Measurements from ENCODE around the gene ZBTB18.

ZBTB18 gene

GRCh38 chr1:244046907-244047611 is 4.0 kb upstream of the ZBTB18 start:
- peak; percentile 9 for ATAC-seq
- TF ChIP-seq ISL1 (CRISPR knock-in tag; IDR thresholded peaks at IDR 0.05) (no peak; the same call in 1 of the 2 replicates), ZC3H10 (CRISPR knock-in tag; IDR thresholded peaks at IDR 0.05) (peak; percentile 65; the same call in 1 of the 2 replicates), ESRRG (CRISPR knock-in tag; IDR thresholded peaks at IDR 0.05) (no peak), CSDC2 (CRISPR knock-in tag; IDR thresholded peaks at IDR 0.05) (no peak)

GRCh38 chr1:244047621-244048255 is 3.3 kb upstream of the ZBTB18 start:
- peak; percentile 36 for ATAC-seq
- peak; percentile 19 for TF ChIP-seq RARB (CRISPR knock-in tag; IDR thresholded peaks at IDR 0.05)
- TF ChIP-seq TOX (CRISPR knock-in tag; IDR thresholded peaks at IDR 0.05; ENCODE audit: borderline replicate concordance): 0 out of 2 replicates have a peak, but pooled peaks have one; percentile 20
- TF ChIP-seq CSDC2 (CRISPR knock-in tag; IDR thresholded peaks at IDR 0.05): no peak
- TF ChIP-seq ZNF565 (CRISPR knock-in tag; conservative IDR thresholded peaks at IDR 0.05; ENCODE audit: low read depth): no peak
- TF ChIP-seq ZNF70 (CRISPR knock-in tag; IDR thresholded peaks at IDR 0.05): no peak
- no peak for TF ChIP-seq ZNF8 (CRISPR knock-in tag; IDR thresholded peaks at IDR 0.05)
- TF ChIP-seq PATZ1 (CRISPR knock-in tag; IDR thresholded peaks at IDR 0.05; ENCODE audit: borderline replicate concordance): 0 out of 2 replicates have a peak, but pooled peaks have one; percentile 25
- TF ChIP-seq POU6F1 (CRISPR knock-in tag; IDR thresholded peaks at IDR 0.05; ENCODE audit: borderline replicate concordance, low read depth): peak; percentile 69; the same call in 1 of the 2 replicates

- ATAC-seq: peak; percentile 87
- TF ChIP-seq TSHZ2 (CRISPR knock-in tag; IDR thresholded peaks at IDR 0.05): no peak
- no peak for TF ChIP-seq ARNTL (CRISPR knock-in tag; IDR thresholded peaks at IDR 0.05; ENCODE audit: borderline replicate concordance, low read depth)
- TF ChIP-seq TOX (CRISPR knock-in tag; IDR thresholded peaks at IDR 0.05; ENCODE audit: borderline replicate concordance): no peak
- no peak for TF ChIP-seq RARB (CRISPR knock-in tag; IDR thresholded peaks at IDR 0.05)
- TF ChIP-seq TCF4 (CRISPR knock-in tag; IDR thresholded peaks at IDR 0.05; ENCODE audit: borderline replicate concordance): no peak
- TF ChIP-seq ZC3H10 (CRISPR knock-in tag; IDR thresholded peaks at IDR 0.05): no peak
- no peak for TF ChIP-seq ZFP3 (CRISPR knock-in tag; IDR thresholded peaks at IDR 0.05)
- no peak for TF ChIP-seq BACH2 (CRISPR knock-in tag; IDR thresholded peaks at IDR 0.05; ENCODE audit: borderline replicate concordance)
- no peak for TF ChIP-seq POU6F1 (CRISPR knock-in tag; IDR thresholded peaks at IDR 0.05; ENCODE audit: borderline replicate concordance, low read depth)
- TF ChIP-seq ZFP30 (CRISPR knock-in tag; IDR thresholded peaks at IDR 0.05): no peak
- TF ChIP-seq PPARA (CRISPR knock-in tag; IDR thresholded peaks at IDR 0.05; ENCODE audit: borderline replicate concordance): no peak
- TF ChIP-seq ZNF70 (CRISPR knock-in tag; IDR thresholded peaks at IDR 0.05): no peak
- TF ChIP-seq GLIS3 (CRISPR knock-in tag; IDR thresholded peaks at IDR 0.05): no peak
- no peak for TF ChIP-seq OSR1 (CRISPR knock-in tag; IDR thresholded peaks at IDR 0.05)
- TF ChIP-seq PATZ1 (CRISPR knock-in tag; IDR thresholded peaks at IDR 0.05; ENCODE audit: borderline replicate concordance): no peak
These were observed 2.6 kb upstream of the ZBTB18 start for GRCh38 chr1:244048256-244049161.

All from SK-N-SH treated with all-trans-retinoic acid at 6 μM for 48 hours (cell line).